ENCODE data around the gene TNFRSF25. TPM values are rescaled to one million over a fixed set of nuclear protein-coding genes. Genes with fewer than 3 reads are reported as not detected.
A peak's percentile ranks its signal among the peaks of the same experiment; 100 is the strongest.

TNFRSF25 gene
- total and polyA plus RNA-seq, 2 of the 8 experiments (the other 6 are each of a cell fraction or from before 2014, with no cell fraction given) = 10.7 to 19.5 TPM

GRCh38 chr1:6464514-6464836 is 1.5 kb downstream of the TNFRSF25 start:
- Histone ChIP-seq H3K14ac (ENCODE audit: insufficient read length) (no peak overlapping the region), H3K9me3 (ENCODE audit: insufficient read depth in 2 of 2, low read depth in 1 of 2, low read length in 1 of 2) (no peaks in the 10 kb centered on the region), H2BK120ac (replicated peaks; ENCODE audit: low read depth, low read length) (no peak overlapping the region), H2BK5ac (ENCODE audit: low read depth, low read length) (no peak overlapping the region), H3K4ac (replicated peaks; ENCODE audit: insufficient read length, low read depth, low read length) (no peak overlapping the region), H3K79me1 (ENCODE audit: low read depth, low read length) (no peaks in the 10 kb centered on the region), H3K23ac (ENCODE audit: insufficient read length) (no peak overlapping the region), H3K18ac (ENCODE audit: extremely low read depth, low read length) (no peak overlapping the region), H3K56ac (replicated peaks; ENCODE audit: insufficient read length, low read depth, low read length) (no peak overlapping the region), H3K4me2 (ENCODE audit: insufficient read depth in 1 of 2, low read depth in 2 of 2, low read length in 2 of 2) (no peak overlapping the region), H3K27ac (ENCODE audit: low read depth, low read length) (no peak overlapping the region), H4K8ac (ENCODE audit: extremely low read depth, insufficient read depth, low read length) (no peak overlapping the region), H3K27me3 (replicated peaks in 1 of 4; ENCODE audit: control insufficient read depth in 3 of 4, extremely low read depth in 1 of 4, insufficient read depth in 3 of 4, low read length in 3 of 4) (peaks cover 0 to 7% (median 4%) of the 10 kb centered on the region in 4 experiments; a peak in 3 of 7 replicates), H2BK12ac (ENCODE audit: low read depth, low read length) (no peak overlapping the region), H2AFZ (ENCODE audit: low read length) (no peak overlapping the region), H2BK20ac (ENCODE audit: low read length) (no peak overlapping the region), H2BK15ac (ENCODE audit: low read length) (no peak overlapping the region), H2AK5ac (ENCODE audit: low read depth, low read length) (0 out of 2 replicates have a peak overlapping the region, but pooled peaks have one; percentile 26), H3K23me2 (ENCODE audit: low read depth, low read length) (no peaks in the 10 kb centered on the region; the same call in 1 of the 2 replicates), H4K20me1 (replicated peaks in 1 of 2; ENCODE audit: control insufficient read depth in 1 of 2, insufficient read depth in 2 of 2, low read length in 2 of 2) (peaks cover 0 to under 1% of the 10 kb centered on the region in 2 experiments), H3K4me1 (replicated peaks in 1 of 4; ENCODE audit: control insufficient read depth in 3 of 4, insufficient read depth in 4 of 4, low read length in 3 of 4) (peaks cover 0 to 20% (median 13%) of the 10 kb centered on the region in 4 experiments; a peak in 5 of 7 replicates), H3K36me3 (ENCODE audit: control insufficient read depth in 2 of 4, insufficient read depth in 4 of 4, low read length in 3 of 4) (peaks cover 3 to 14% (median 10%) of the 10 kb centered on the region in 4 experiments; a peak in 4 of 8 replicates), H3K9ac (replicated peaks in 1 of 4; ENCODE audit: extremely low read depth in 1 of 4, low read depth in 3 of 4, low read length in 3 of 4) (no peak overlapping the region), H4K91ac (replicated peaks; ENCODE audit: insufficient read length, low read length) (no peak overlapping the region), H3K4me3 (ENCODE audit: extremely low read depth in 1 of 4, insufficient read depth in 2 of 4, low read depth in 3 of 4, low read length in 4 of 4) (no peak overlapping the region), H4K5ac (ENCODE audit: insufficient read length, low read depth, low read length) (no peak overlapping the region), H3K79me2 (ENCODE audit: control insufficient read depth in 1 of 2, insufficient read depth in 2 of 2, low read length in 2 of 2) (no peaks in the 10 kb centered on the region)
- 81% methylated on average over 7 of the region's 7 CpGs; no CpG with 5 or more reads in 1 of the 2 experiments for WGBS, 2 experiments (ENCODE audit: extremely low coverage in 1 of 2, insufficient coverage in 1 of 2, insufficient read length in 1 of 2, insufficient replicate concordance in 2 of 2, low coverage in 1 of 2, low lambda C conversion rate in 2 of 2, missing lambda C conversion rate in 1 of 2)
- CTCF ChIA-PET (ENCODE audit: partially characterized antibody) = interaction anchor here (0.8 to 6.1 kb wide), 9 partner anchors 8 to 42 kb away, joined by 3 to 31 read pairs (median 8); no protein-coding TSS in a partner anchor
- DNase-seq (ENCODE audit: low read depth in 1 of 2, low spot score in 2 of 2) (no peak), FAIRE-seq (no peak)
- POLR2A ChIA-PET (ENCODE audit: partially characterized antibody) = interaction anchor here (0.6 to 13.7 kb wide), 4 partner anchors 11 to 22 kb away, joined by 3 to 123 read pairs (median 4); no protein-coding TSS in a partner anchor
- TF ChIP-seq EP300 (IDR thresholded peaks at IDR 0.05; ENCODE audit: borderline replicate concordance in 1 of 2, low read depth in 2 of 2, low read length in 2 of 2) (no peak), EZH2 (IDR thresholded peaks at IDR 0.05; ENCODE audit: low read depth, low read length, severe bottlenecking) (no peak), CTCF (IDR thresholded peaks at IDR 0.05; ENCODE audit: control extremely low read depth in 1 of 3, insufficient read depth in 1 of 3, low read depth in 1 of 3, low read length in 3 of 3) (peak in 1 of 3 experiments; percentile 14; a peak in 1 of 4 replicates)

All from H1 (cell line).